ENCODE measurements around the gene KIAA1614.

GRCh38 chr1:180912211-180912800 is 391 bp upstream of the KIAA1614 start:
- TF ChIP-seq CTCF (conservative IDR thresholded peaks at IDR 0.05) (no peak), ZFX (IDR thresholded peaks at IDR 0.05) (no peak)
